ENCODE data around the gene DIO3.

DIO3 gene

GRCh38 chr14:101600336-101600890 lies 39.1 kb downstream of the DIO3 start:
- no peak for DNase-seq

GRCh38 chr14:101600891-101601605 lies 39.8 kb downstream of the DIO3 start:
- DNase-seq, result no peak

- DNase-seq, result no peak
Measured at GRCh38 chr14:101601606-101602465, 40.5 kb downstream of the DIO3 start.

- DNase-seq, result no peak
Measured at GRCh38 chr14:101602466-101602840, 41.2 kb downstream of the DIO3 start.

- no peak for DNase-seq
Measured at GRCh38 chr14:101603096-101603495, 41.8 kb downstream of the DIO3 start.

- no peak for DNase-seq
Measured at GRCh38 chr14:101604228-101604934, 43.1 kb downstream of the DIO3 start.

GRCh38 chr14:101604935-101605780 lies 43.9 kb downstream of the DIO3 start:
- DNase-seq, result no peak

GRCh38 chr14:101605836-101606235 lies 44.5 kb downstream of the DIO3 start:
- no peak for DNase-seq
